Suprapubic skin (tissue), 4 donors: ENCODE results near the gene ATPAF2.

Experiments
- CTCF ChIP-seq, 2 donors: fragments of 200-600 bp in 1 of 2; fragments of 450-650 bp in 1 of 2; sonication (generic) in 1 of 2; IDR thresholded peaks; one replicate each; pipeline ENCODE4 v1.5.1; 2016 to 2019; ENCODE audit warnings: antibody characterized with exemption in 2 of 2, mild to moderate bottlenecking in 1 of 2, moderate library complexity in 1 of 2
- EP300 ChIP-seq: sonication (generic); formaldehyde crosslinking; IDR thresholded peaks from one replicate; pipeline ENCODE4 v1.6.1; 2017; ENCODE audit warnings: antibody characterized with exemption
- POLR2A ChIP-seq, 2 donors: fragments of 450-650 bp; IDR thresholded peaks; one replicate each; pipeline ENCODE4 v1.6.1; 2017; ENCODE audit warnings: antibody characterized with exemption in 2 of 2, mild to moderate bottlenecking in 2 of 2, moderate library complexity in 2 of 2
- POLR2AphosphoS5 ChIP-seq, 3 donors: sonication (generic); formaldehyde crosslinking; IDR thresholded peaks; one replicate each; pipeline ENCODE4 v1.6.1; 2017; ENCODE audit warnings: antibody characterized with exemption in 3 of 3

- TF ChIP-seq CTCF (IDR thresholded peaks at IDR 0.05): no peak
- no peak for TF ChIP-seq POLR2A (IDR thresholded peaks at IDR 0.05)
- TF ChIP-seq EP300: no peak
- TF ChIP-seq POLR2AphosphoS5 (IDR thresholded peaks at IDR 0.05): no peak
Observed at GRCh38 chr17:18041776-18042175, 2.8 kb upstream of the ATPAF2 start.
